GM18909 (cell line): Measurements from ENCODE around the gene CALD1.

Source experiments
- ATAC-seq: cut with Tn5 transposase; IDR thresholded peaks from one replicate; pipeline ENCODE4 v1.9.1; 2021; ENCODE audit warnings: mild to moderate bottlenecking; ENCODE audit not compliant: unreplicated experiment, poor library complexity

Gene CALD1

DNA sequence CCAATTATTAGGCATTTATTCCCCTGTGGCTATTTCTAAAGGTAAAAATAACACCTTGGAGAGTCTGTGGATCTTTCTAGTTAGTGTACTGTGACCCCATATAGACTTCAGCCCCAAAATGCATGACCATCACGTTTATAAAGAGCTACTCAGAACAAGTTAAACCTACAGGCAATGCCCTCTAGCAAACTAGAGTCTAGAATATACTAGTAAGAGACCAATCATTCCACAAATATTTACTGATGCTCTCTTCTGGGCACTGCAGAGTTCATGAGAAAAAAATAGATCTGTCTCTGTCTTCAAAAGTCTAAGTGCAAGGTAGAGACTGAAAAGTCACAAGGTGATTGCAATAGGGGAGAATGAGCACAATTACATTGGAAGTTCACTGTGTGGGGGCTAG is 20.5 kb upstream of the CALD1 start:
- ATAC-seq, result no peak

DNA sequence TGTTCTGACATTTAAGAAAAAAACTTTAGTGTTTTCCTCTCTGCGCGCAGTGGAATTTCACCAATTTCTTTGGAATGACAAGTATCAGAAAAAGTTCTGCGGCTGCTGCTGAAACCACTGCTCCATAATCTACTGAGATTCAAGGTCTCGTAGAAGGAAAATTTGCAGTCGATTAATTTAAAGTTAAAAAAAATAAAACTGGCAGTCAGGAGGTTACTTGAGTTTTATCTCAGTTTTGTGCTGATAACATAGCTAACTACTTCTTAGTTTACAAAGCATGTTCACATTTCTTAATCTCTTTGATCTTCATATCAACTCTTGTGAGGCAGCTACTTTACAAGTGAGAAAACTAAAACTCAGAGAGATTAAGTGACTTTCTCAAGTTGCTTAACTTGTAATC is 18.2 kb upstream of the CALD1 start:
- ATAC-seq, result no peak

DNA sequence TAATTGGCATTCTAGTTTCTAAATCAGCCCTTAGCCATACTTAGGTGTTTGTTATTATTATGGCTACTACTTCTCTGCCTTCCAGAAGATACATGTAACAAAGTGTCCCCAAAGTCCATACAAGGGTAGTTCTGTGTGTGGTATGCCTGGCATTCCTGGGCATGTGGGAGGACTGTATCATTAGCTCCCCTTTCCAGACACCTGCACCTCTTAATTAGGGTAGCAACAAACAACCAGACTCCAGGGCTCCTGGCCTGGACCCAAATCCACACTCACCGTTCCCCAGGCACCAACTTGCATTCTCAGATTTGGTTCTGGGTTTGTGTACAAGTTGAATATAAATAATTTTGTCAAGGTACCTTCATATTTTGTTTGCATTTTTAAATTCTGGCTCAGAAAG is 15.5 kb upstream of the CALD1 start:
- ATAC-seq, result no peak

DNA sequence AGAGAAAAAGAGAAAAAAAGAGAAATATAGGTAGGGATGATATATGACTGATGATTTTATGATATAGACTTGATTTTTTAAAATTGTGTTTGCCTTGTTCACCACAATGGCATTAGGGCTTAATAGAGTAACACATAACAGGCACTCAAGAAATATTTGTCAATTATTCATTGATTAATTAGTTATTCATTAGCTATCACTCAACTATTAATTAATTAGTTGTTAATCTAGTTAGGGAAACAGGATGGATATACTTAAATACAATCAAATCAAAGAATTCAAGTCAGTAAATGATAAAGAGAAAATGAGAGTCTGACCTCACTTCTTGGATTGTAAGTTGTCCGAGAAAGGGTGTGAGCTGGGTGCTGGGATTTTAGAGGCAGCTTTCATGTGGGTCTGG is 15.1 kb upstream of the CALD1 start:
- no peak for ATAC-seq

DNA sequence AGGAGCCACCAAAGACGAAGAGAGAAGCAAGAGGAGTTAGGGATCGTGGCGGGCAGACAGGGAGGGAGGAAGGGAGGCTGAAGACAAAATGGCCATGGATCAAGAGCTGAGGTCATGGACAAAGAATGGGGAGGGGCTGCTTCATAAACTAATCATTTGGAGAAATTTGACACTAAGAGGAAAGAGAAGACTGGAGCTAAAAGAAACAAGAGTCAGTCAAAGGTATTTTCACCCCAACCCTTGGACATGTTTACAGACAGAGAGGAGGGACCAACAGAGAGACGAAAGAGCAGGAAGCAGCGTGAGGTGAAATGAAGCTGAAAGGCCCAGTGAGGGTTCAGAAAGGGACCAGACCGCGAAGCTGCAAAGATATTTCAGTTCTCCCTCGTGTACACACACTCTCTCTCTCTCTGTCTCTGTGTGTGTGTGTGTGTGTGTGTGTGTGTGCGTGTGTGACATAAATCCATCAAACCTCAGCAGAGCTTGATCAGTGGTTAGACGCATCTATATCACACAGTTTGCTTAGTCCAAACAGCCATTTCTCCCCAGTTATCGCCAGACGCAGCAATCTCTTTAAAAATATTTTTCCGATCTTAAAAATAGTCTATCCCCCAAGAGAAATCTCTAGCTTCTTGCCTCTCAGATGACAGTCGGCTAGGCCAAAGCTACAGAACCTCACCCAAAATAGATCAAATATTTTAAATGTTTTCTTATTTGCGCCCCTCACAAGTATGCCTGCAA is 12.5 kb upstream of the CALD1 start:
- ATAC-seq, result peak; percentile 91

DNA sequence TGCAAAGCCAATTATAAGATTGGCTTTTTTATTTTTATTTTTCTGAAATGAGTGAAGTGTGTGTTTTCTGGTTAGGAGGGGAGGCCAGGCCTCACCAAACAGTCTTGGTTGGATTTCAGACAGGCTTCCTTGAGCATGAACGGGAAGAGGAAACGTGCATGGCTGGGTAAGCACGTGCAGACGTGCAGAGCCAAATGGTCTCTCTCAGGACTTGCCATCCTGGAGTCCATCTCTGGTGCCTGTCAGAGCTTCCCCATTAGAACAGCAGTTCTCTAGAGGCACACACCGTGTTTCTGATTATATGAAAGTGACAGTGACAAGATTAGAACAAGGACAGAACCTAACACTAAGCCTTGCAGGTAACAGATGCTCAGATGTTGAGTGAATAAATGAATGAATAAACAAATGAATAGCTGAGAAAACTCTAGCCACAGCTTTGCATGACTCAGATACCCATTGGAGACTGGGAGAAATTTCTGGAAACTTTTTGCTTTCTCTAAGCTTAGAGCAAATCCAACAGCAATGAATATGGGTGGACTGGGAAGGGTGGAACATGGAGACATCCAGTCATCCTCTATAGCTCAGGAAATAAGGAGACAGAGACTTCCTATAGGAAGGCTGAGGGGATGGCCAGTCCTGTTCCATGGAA is 11.8 kb upstream of the CALD1 start:
- ATAC-seq, result no peak

DNA sequence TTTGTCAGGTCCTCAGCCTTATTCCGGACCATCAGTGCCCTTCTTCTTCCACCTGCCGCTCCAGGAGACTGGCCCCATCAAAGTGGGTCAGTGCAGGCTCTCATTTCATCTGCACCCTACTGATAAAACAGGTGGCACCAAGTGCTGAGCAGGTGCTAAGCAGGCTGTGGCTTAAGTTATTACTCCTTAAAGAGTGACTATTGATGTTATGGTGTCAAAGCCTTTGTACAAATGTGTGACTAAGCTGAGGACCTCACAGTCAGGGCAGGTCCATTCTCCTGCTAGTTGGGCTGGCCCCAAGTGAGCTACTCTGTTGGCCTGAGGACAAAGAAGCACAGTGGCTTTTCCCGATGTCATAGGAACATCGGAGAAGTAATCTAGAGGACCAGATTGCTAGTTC is 11.2 kb upstream of the CALD1 start:
- ATAC-seq, result no peak

DNA sequence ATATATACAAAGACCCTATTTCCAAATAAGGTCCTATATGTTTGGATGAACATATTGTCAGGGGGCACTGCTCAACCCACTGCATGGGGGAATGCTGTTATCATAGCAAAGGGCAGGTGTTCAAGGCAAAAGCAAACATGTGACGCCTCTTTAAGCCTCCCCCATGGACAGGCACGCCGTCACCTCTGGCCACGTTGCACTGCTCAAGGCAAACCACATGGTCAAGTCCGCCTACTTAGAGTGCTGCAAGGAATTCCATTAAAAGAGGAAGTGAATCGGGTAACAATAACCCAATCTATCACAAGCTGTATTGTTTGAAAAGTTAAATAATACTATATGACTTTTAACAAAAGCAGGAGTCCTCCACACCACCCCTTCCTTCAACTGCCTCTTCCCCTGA is 8.8 kb upstream of the CALD1 start:
- ATAC-seq, result no peak

DNA sequence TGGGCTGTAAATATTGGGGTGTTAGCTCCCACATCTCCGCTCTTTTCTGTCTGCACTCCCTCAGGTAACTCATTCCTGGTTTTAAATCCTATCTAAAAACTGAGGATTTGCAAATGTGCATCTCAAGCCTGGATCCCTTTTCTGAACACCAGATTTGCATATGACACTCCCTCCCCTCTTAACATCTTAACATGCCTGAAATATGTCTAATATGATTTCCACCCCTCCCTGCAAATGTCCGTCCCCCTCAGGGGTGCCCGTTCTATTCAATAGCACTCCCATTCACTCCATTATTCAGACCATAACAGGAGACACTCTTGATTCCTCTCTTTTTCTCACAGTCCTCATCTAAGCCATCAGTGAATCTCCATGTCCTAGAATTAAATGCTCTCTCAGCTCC is 8.3 kb upstream of the CALD1 start:
- ATAC-seq, result no peak

DNA sequence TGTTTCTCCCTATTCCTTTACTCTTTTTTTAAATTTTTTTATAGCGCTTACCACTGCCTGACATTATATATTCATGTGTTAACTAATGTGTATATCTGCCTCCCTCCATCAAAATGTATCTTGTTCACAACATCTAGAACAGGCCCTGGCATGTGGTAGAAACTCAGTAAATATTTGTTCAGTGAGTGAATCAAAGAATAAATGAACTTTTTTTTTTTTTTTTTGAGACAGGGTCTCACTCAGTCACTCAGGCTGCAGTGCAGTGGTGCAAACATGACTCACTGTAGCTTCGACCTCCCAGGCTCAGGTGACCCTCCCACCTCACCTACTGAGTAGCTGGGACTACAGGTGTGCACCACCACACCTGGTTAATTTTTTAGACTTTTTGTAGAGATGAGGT is 7.5 kb upstream of the CALD1 start:
- ATAC-seq, result no peak

DNA sequence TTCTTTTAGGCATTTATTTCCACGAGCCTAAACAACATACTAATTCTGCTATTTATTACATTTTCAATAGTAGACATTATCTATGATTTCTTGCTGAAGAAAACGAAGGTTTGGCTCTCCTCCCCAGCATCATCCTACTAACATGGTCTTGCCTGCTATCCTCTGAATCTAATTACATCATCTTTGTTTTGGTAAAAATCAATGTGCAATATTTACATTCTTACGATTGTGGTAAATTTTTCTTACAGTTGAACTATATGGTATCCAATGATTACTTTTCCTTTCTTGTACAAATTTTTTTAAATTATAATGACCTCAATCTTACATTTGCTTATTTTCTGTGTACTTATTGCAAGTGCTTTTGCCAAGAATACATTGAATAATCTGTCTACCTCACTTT is 7.0 kb upstream of the CALD1 start:
- no peak for ATAC-seq

DNA sequence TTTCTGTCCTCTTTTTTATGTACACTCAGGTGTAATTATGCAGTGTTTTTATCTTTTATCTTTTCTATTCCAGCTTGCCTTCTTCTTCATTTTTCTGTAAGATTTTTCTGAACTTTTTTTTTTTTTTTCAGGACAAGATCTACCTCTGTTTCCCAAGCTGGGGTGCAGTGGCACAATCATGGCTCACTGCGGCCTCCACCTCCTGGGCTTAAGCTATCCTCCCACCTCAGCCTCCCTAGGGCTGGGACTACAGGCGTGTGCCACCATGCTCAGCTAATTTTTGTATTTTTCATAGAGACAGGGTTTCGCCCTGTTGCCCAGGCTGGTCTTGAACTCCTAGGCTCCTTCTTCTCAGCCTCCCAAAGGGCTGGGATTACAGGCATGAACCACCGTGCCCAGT is 6.3 kb upstream of the CALD1 start:
- no peak for ATAC-seq

DNA sequence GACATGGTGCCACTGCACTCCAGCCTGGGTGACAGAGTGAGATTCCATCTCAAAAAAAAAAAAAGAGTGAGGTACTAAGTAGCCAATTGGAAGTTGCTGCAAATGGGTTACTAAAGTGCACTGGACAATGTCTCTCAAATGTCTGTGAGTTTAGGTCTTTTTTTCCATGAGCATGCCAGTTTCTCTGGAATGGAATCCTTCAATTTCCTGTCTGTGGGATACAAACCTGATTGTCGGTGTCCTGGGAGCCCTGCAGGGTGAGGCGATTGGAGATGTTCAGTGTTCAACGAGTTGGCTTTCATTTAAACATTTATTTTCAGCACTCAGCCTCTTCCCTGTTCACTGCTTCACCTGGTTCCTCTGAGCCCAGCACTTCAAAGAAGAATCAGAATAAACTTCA is 5.3 kb upstream of the CALD1 start:
- ATAC-seq, result no peak

DNA sequence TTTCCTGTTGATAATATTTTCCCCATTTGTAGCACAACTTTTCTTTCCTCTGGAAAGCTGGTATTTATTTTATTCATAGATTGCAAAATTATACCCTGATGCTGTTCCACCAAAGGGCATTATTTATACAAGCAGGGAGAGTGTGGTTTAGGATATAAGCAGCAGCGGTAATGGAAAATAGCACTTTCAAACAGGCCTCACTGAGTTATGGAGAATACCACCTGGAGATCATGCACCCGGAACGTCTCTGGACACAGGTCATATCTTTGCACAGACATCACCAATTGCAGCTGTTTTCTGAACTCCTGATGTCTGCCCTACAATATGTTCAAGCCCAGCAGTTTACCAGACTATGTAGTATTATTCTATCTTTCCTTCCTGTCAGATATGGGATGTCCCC is 2.0 kb upstream of the CALD1 start:
- no peak for ATAC-seq

DNA sequence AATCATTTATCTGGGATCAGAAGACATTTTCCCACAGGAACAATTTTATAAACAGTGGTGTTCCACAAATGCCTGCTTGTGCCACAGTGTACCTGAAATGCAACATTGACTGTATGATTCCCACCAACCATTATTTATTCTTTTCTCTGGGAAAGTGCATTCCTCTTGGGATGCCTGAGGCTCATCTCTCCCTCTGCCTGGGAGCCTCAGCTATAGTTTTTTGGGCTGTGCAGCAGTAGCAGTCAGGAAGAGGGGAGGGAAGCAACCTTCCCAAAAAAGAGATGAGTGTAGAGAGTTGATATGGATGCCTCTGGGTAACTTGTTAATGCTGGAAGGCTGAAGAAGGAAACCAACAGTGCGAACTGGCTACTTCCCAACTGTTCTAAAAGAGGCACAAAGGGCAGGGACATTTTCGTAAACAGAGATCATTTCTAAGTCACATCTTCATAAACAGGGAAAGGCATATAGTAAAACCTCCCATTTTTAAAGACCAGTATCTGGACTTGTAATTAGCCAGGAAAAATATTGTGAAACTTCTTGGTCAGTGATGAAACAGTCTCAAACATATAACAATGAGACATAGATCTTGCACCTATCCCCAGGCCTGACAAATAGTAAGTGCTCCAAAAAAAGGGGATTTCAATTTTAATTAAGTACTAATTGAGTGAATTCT is 1.4 kb upstream of the CALD1 start:
- ATAC-seq, result no peak

DNA sequence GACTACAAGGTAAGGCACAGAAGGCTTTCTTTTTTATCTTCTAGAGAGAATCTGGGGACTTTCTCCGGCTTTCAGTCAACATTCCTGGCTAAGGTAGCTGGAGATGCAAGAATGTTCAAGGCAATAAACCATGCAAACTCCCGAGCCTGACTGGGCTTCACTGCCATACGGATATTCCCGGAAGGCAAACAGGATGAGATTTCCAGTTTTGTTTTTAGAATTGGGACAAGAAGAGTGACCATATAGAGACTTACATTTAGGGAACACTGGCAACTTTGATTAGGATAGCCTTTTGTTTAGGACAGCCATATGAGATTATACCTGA is 269 bp downstream of the CALD1 start:
- no peak for ATAC-seq

DNA sequence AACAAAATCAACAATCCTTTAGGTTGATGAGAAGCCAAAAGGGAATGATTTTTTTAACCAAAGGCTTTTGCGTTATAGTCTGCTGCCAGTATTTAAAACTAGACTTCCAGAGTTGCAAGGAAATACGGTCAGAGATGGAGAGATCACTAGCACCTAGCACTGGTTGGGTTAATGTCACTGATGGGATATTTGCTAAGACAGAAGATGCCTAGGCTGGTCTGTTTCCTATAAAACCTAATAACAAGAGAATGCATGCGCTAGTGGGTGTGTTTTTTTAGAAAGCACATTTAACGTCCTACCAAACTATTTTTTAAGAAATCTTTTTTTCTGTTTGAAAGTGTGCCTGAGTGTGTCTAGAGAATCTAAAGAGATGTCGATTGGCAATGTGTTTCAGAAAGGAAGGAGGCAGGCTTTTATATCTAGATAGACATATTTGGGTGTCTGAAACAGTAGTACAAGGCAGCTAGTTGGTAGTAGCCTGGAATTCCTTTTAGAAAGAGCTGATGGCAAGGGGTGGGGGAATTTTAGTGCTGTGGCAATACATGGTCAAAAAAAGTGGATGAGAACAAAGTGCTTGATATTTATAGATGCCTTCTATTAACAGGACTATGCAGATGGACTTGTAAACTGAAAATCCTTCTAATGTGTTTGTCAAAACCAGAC is 863 bp downstream of the CALD1 start:
- ATAC-seq, result no peak

DNA sequence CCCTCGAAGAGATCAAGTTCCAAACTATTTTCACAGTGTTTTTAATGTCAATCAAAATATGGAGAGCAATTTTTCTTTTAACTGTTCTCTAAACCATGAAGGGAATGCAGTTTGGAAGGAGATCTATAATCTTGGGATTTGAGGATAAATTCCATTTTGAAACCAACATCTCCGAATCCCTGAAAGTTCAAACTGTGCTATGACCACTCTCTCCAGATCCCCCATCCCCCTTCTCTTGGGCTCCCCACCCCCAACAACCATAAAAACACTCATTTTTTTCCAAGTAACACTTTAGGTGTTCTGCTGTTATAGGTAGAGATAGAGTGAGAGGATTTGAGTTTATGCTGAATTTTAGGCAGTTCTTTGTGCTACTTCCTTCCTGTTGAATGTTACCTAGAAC is 1.7 kb downstream of the CALD1 start:
- no peak for ATAC-seq

DNA sequence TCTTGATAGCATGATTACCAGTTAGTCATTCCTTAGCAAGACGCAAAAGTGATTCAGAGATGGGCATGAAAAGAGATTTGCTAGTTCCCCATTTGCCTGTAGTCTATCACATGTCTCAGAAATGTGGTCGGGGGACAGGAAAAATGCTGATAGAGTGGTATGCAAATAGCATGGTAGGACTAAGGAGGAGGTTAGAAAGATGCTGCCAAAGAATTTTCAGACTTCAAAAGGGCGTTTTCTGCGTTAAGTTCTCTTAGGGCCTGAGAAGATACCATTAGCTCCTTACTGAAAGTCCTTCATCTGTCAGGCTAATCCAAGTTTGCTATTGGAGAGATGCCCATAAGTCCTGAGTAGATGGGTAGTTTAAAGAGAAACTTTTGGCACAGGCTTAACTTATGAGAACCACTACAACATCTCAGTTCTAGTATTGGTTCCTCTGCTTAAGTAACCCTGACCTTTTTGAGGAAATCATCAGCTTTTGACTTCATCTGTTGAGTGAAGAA is 2.7 kb downstream of the CALD1 start:
- peak; percentile 80 for ATAC-seq

DNA sequence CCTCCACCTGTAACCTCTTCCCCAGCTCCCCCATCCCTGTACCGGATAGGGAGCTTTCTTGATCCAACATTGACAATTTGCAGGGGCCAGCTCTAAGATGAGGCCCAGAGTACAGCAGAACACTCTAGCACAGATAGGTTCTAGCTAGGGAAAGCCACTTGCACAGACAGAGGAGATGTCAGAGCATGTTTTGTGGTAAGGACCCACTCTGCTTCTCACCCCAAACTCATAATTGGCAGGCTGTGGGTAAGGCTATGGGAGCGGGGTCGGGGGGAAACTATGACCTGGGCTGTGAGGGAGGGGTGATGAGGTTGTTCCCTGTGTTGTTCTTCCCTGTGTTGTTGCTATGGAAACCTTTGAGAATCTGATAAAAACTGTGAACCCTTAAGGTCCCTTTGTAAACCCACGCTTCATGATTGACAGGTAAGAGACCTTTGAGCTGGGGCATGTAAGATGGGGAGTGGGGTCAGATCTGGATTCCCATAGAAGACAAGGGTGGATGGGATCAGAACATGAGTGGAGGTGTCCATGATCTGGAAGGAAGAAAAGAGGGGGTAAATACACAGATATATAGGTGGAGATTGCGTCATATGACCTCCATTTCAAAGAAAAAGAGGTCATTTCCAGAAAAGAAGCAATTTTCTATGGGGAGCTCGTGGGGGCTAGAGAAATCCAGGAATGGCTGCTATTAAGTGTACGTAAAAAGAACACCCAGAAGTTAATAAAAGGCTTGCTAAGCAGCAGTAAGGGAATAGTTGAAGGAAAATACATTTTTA is 4.0 kb downstream of the CALD1 start:
- ATAC-seq, result no peak
